ENCODE results near the gene PALB2. TPM values are rescaled to one million over a fixed set of nuclear protein-coding genes. Genes with fewer than 3 reads are reported as not detected.

The PALB2 gene
- total and polyA plus RNA-seq, 2 of the 13 experiments (the other 11 are each of a cell fraction or from before 2014, with no cell fraction given): 12.1 to 40.9 TPM

- peak; percentile 83 for TF ChIP-seq PHF8 (CRISPR knock-in tag; IDR thresholded peaks at IDR 0.05)
- TF ChIP-seq NRL (CRISPR knock-in tag; IDR thresholded peaks at IDR 0.05; ENCODE audit: borderline replicate concordance): peak; percentile 97
- TF ChIP-seq FOSL1 (CRISPR knock-in tag; IDR thresholded peaks at IDR 0.05; ENCODE audit: borderline replicate concordance): no peak
- TF ChIP-seq CC2D1A (CRISPR knock-in tag; IDR thresholded peaks at IDR 0.05): peak; percentile 100
- no peak for TF ChIP-seq MAZ (IDR thresholded peaks at IDR 0.05; ENCODE audit: borderline replicate concordance, low read depth, low read length)
- TF ChIP-seq MAZ (CRISPR knock-in tag; IDR thresholded peaks at IDR 0.05; ENCODE audit: low read depth): peak; percentile 62
- no peak; the same call in 1 of the 2 replicates for TF ChIP-seq RFX3 (CRISPR knock-in tag; IDR thresholded peaks at IDR 0.05)
- TF ChIP-seq KLF12 (CRISPR knock-in tag; IDR thresholded peaks at IDR 0.05; ENCODE audit: borderline replicate concordance): peak; percentile 64; the same call in 1 of the 2 replicates
- no peak for TF ChIP-seq JUND (CRISPR knock-in tag; IDR thresholded peaks at IDR 0.05)
- peak; percentile 74; the same call in 1 of the 2 replicates for TF ChIP-seq THAP9 (CRISPR knock-in tag; IDR thresholded peaks at IDR 0.05; ENCODE audit: borderline replicate concordance)
- TF ChIP-seq KMT2B (CRISPR knock-in tag; IDR thresholded peaks at IDR 0.05): peak; percentile 93
- TF ChIP-seq ZNF501 (CRISPR knock-in tag; IDR thresholded peaks at IDR 0.05): peak; percentile 94
- TF ChIP-seq LCORL (IDR thresholded peaks at IDR 0.05): no peak
- no peak; the same call in 1 of the 2 replicates for TF ChIP-seq LCORL (CRISPR knock-in tag; IDR thresholded peaks at IDR 0.05)
- no peak for TF ChIP-seq ZNF652 (CRISPR knock-in tag; IDR thresholded peaks at IDR 0.05; ENCODE audit: borderline replicate concordance, low read depth)
- TF ChIP-seq AGO1 (IDR thresholded peaks at IDR 0.05; ENCODE audit: low read depth, low read length, poor library complexity, severe bottlenecking): peak; percentile 91
- TF ChIP-seq CCDC6 (CRISPR knock-in tag; IDR thresholded peaks at IDR 0.05): peak; percentile 100
- no peak; the same call in 1 of the 2 replicates for TF ChIP-seq NCOA2 (CRISPR knock-in tag; IDR thresholded peaks at IDR 0.05)
- no peak for TF ChIP-seq ZBTB46 (CRISPR knock-in tag; IDR thresholded peaks at IDR 0.05; ENCODE audit: borderline replicate concordance)
- no peak; the same call in none of the 2 replicates for TF ChIP-seq GATAD2A (CRISPR knock-in tag; IDR thresholded peaks at IDR 0.05)
- TF ChIP-seq ZBTB7B (CRISPR knock-in tag; IDR thresholded peaks at IDR 0.05): peak; percentile 53; the same call in 1 of the 2 replicates
- peak; percentile 99 for TF ChIP-seq E2F1 (CRISPR knock-in tag; IDR thresholded peaks at IDR 0.05)
- no peak for TF ChIP-seq WIZ (CRISPR knock-in tag; IDR thresholded peaks at IDR 0.05)
- TF ChIP-seq BORCS8-MEF2B (CRISPR knock-in tag; IDR thresholded peaks at IDR 0.05): peak; percentile 100
- TF ChIP-seq ZNF326 (CRISPR knock-in tag; IDR thresholded peaks at IDR 0.05; ENCODE audit: borderline replicate concordance): no peak
Measured at GRCh38 chr16:23678430-23679273, 37.5 kb upstream of the PALB2 start, which contains the start of gene PLK1 (continued).

Measured in HepG2 (cell line).